WTC11 (cell line): ENCODE data around the gene JUP. TPM values are rescaled to one million over a fixed set of nuclear protein-coding genes. Genes with fewer than 3 reads are reported as not detected.

Experiments used
- ATAC-seq: fragments of 200-7000 bp; cut with Tn5 transposase; 2 replicates; pipeline ENCODE4 v1.10.0; 2021; ENCODE audit warnings: mild to moderate bottlenecking, moderate library complexity
- CTCF ChIA-PET: fragments of 300-600 bp; sonication (Branson Sonifier 250); formaldehyde crosslinking; loops from one replicate; lab custom pipeline; 2021; ENCODE audit warnings: antibody characterized with exemption; lab: Charles Lee
- POLR2A ChIA-PET: fragments of 350-600 bp; sonication (Branson Sonifier 250); formaldehyde crosslinking; loops from one replicate; lab custom pipeline; 2021; ENCODE audit warnings: antibody characterized with exemption; lab: Charles Lee
- DNase-seq: peaks from one replicate; pipeline ENCODE4 v3.0.0; 2021; ENCODE audit warnings: low spot score
- H3K27ac Mint-ChIP-seq: 2 replicates; pipeline ENCODE4 v1.8.0; 2021; ENCODE audit warnings: mixed read lengths
- H3K27me3 Mint-ChIP-seq: 2 replicates; pipeline ENCODE4 v1.8.0; 2021; ENCODE audit warnings: low read depth, mild to moderate bottlenecking, moderate library complexity, mixed read lengths
- H3K36me3 Mint-ChIP-seq: 2 replicates; pipeline ENCODE4 v1.8.0; 2021; ENCODE audit warnings: mixed read lengths
- H3K4me1 Mint-ChIP-seq: 2 replicates; pipeline ENCODE4 v1.8.0; 2022; ENCODE audit warnings: mixed read lengths
- H3K4me3 Mint-ChIP-seq: 2 replicates; pipeline ENCODE4 v1.8.0; 2021; ENCODE audit warnings: mild to moderate bottlenecking, moderate library complexity, mixed read lengths
- H3K9me3 Mint-ChIP-seq: 2 replicates; pipeline ENCODE4 v1.8.0; 2021; ENCODE audit warnings: mixed read lengths
- ETV6 ChIP-seq: sonication (generic); formaldehyde crosslinking; IDR thresholded peaks from 2 replicates; pipeline ENCODE4 v1.8.1; 2022; ENCODE audit warnings: mild to moderate bottlenecking, missing genetic modification reagents
- FOXK1 ChIP-seq: sonication (generic); formaldehyde crosslinking; IDR thresholded peaks from 2 replicates; pipeline ENCODE4 v1.8.0; 2022; ENCODE audit warnings: mild to moderate bottlenecking, moderate library complexity, missing genetic modification reagents
- FOXP1 ChIP-seq: sonication (generic); formaldehyde crosslinking; IDR thresholded peaks from 2 replicates; pipeline ENCODE4 v1.8.0; 2022; ENCODE audit warnings: missing genetic modification reagents, mild to moderate bottlenecking, moderate library complexity, borderline replicate concordance
- GRHL2 ChIP-seq: fragments of 250-450 bp; sonication (Bioruptor Pico); IDR thresholded peaks from 2 replicates; pipeline ENCODE4 v1.8.0; 2022; ENCODE audit warnings: mild to moderate bottlenecking, moderate library complexity; ENCODE audit not compliant: insufficient replicate concordance, severe bottlenecking
- IRF2 ChIP-seq: sonication (generic); formaldehyde crosslinking; IDR thresholded peaks from 2 replicates; pipeline ENCODE4 v1.8.0; 2022; ENCODE audit warnings: low read depth, missing genetic modification reagents, borderline replicate concordance
- JUN ChIP-seq: sonication (generic); formaldehyde crosslinking; IDR thresholded peaks from 2 replicates; pipeline ENCODE4 v1.8.0; 2023; ENCODE audit warnings: mild to moderate bottlenecking, missing genetic modification reagents
- MAX ChIP-seq: sonication (generic); formaldehyde crosslinking; IDR thresholded peaks from 2 replicates; pipeline ENCODE4 v1.8.0; 2022; ENCODE audit warnings: mild to moderate bottlenecking, missing genetic modification reagents
- MLX ChIP-seq: sonication (generic); formaldehyde crosslinking; IDR thresholded peaks from 2 replicates; pipeline ENCODE4 v1.8.1; 2023; ENCODE audit warnings: mild to moderate bottlenecking, missing genetic modification reagents, moderate library complexity
- MYBL2 ChIP-seq: sonication (generic); formaldehyde crosslinking; IDR thresholded peaks from 2 replicates; pipeline ENCODE4 v1.8.1; 2023; ENCODE audit warnings: mild to moderate bottlenecking, moderate library complexity, missing genetic modification reagents
- NFYB ChIP-seq: sonication (generic); formaldehyde crosslinking; conservative IDR thresholded peaks from 2 replicates; pipeline ENCODE4 v1.8.0; 2022; ENCODE audit warnings: low read depth, missing genetic modification reagents
- NR1H2 ChIP-seq: sonication (generic); formaldehyde crosslinking; IDR thresholded peaks from 2 replicates; pipeline ENCODE4 v1.9.0; 2021; ENCODE audit warnings: mild to moderate bottlenecking, moderate library complexity, missing genetic modification reagents
- OVOL2 ChIP-seq: fragments of 250-450 bp; sonication (Bioruptor Pico); IDR thresholded peaks from 2 replicates; pipeline ENCODE4 v1.9.0; 2021; ENCODE audit warnings: mild to moderate bottlenecking, borderline replicate concordance
- SOX15 ChIP-seq: fragments of 250-450 bp; sonication (Bioruptor Pico); IDR thresholded peaks from 2 replicates; pipeline ENCODE4 v1.9.0; 2021; ENCODE audit warnings: mild to moderate bottlenecking
- SP1 ChIP-seq: sonication (generic); formaldehyde crosslinking; conservative IDR thresholded peaks from 2 replicates; pipeline ENCODE4 v1.8.1; 2022; ENCODE audit warnings: missing genetic modification reagents
- TP53 ChIP-seq: sonication (generic); formaldehyde crosslinking; IDR thresholded peaks from 2 replicates; pipeline ENCODE4 v1.8.1; 2023; ENCODE audit warnings: mild to moderate bottlenecking, missing genetic modification reagents
- USF2 ChIP-seq: sonication (generic); formaldehyde crosslinking; IDR thresholded peaks from 2 replicates; pipeline ENCODE4 v1.8.1; 2023; ENCODE audit warnings: mild to moderate bottlenecking, missing genetic modification reagents, moderate library complexity
- ZBTB21 ChIP-seq: sonication (generic); formaldehyde crosslinking; IDR thresholded peaks from 2 replicates; pipeline ENCODE4 v1.8.1; 2023; ENCODE audit warnings: mild to moderate bottlenecking, missing genetic modification reagents, borderline replicate concordance
- ZNF263 ChIP-seq: sonication (generic); formaldehyde crosslinking; IDR thresholded peaks from 2 replicates; pipeline ENCODE4 v1.8.1; 2022; ENCODE audit warnings: low read depth, mild to moderate bottlenecking, moderate library complexity, missing genetic modification reagents
- ZNF396 ChIP-seq: fragments of 250-450 bp; sonication (Bioruptor Pico); IDR thresholded peaks from 2 replicates; pipeline ENCODE4 v1.8.0; 2021; ENCODE audit warnings: mild to moderate bottlenecking, moderate library complexity, borderline replicate concordance
- ZSCAN18 ChIP-seq: fragments of 250-450 bp; sonication (Bioruptor Pico); IDR thresholded peaks from 2 replicates; pipeline ENCODE4 v2.1.2; 2022; ENCODE audit warnings: mild to moderate bottlenecking, moderate library complexity
- total RNA-seq: library from RNA; stranded (reverse); gene quantifications from 3 replicates; pipeline ENCODE4 v1.2.3, GENCODE V29; 2021
- TF ChIP-seq, protein P1 (sequence below): sonication (generic); formaldehyde crosslinking; IDR thresholded peaks from 2 replicates; pipeline ENCODE4 v1.8.1; 2023; ENCODE audit warnings: mild to moderate bottlenecking, missing genetic modification reagents
- TF ChIP-seq, protein P2 (sequence below): fragments of 200-600 bp; IDR thresholded peaks from 2 replicates; pipeline ENCODE4 v1.8.0; 2022; ENCODE audit warnings: antibody characterized with exemption
- TF ChIP-seq, protein P3 (sequence below): fragments of 250-450 bp; sonication (Bioruptor Pico); IDR thresholded peaks from 2 replicates; pipeline ENCODE4 v1.8.0; 2021; ENCODE audit warnings: mild to moderate bottlenecking
- TF ChIP-seq, protein P4 (sequence below): sonication (generic); formaldehyde crosslinking; IDR thresholded peaks from 2 replicates; pipeline ENCODE4 v1.8.1; 2022; ENCODE audit warnings: low read depth, mild to moderate bottlenecking, moderate library complexity, missing genetic modification reagents, borderline replicate concordance

Gene JUP
- total RNA-seq, 1 experiment from 2014 or later, result 103 TPM

GRCh38 chr17:41734139-41734948, 52.2 kb downstream of the JUP start, which contains the start of gene HAP1 (continued):
- TF ChIP-seq SP1 (peak; percentile 67), SOX15 (CRISPR knock-in tag) (no peak), NFYB (CRISPR knock-in tag) (no peak), ZBTB21 (CRISPR knock-in tag) (0 out of 2 replicates have a peak, but pooled peaks have one; percentile 65), OVOL2 (CRISPR knock-in tag) (no peak), NR1H2 (no peak), TP53 (0 out of 2 replicates have a peak, but pooled peaks have one; percentile 40), USF2 (CRISPR knock-in tag) (0 out of 2 replicates have a peak, but pooled peaks have one; percentile 23), FOXK1 (peak; percentile 33; the same call in 1 of the 2 replicates)
- TF ChIP-seq, protein P1, sequence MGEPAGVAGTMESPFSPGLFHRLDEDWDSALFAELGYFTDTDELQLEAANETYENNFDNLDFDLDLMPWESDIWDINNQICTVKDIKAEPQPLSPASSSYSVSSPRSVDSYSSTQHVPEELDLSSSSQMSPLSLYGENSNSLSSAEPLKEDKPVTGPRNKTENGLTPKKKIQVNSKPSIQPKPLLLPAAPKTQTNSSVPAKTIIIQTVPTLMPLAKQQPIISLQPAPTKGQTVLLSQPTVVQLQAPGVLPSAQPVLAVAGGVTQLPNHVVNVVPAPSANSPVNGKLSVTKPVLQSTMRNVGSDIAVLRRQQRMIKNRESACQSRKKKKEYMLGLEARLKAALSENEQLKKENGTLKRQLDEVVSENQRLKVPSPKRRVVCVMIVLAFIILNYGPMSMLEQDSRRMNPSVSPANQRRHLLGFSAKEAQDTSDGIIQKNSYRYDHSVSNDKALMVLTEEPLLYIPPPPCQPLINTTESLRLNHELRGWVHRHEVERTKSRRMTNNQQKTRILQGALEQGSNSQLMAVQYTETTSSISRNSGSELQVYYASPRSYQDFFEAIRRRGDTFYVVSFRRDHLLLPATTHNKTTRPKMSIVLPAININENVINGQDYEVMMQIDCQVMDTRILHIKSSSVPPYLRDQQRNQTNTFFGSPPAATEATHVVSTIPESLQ (CRISPR knock-in tag), result no peak

DNA sequence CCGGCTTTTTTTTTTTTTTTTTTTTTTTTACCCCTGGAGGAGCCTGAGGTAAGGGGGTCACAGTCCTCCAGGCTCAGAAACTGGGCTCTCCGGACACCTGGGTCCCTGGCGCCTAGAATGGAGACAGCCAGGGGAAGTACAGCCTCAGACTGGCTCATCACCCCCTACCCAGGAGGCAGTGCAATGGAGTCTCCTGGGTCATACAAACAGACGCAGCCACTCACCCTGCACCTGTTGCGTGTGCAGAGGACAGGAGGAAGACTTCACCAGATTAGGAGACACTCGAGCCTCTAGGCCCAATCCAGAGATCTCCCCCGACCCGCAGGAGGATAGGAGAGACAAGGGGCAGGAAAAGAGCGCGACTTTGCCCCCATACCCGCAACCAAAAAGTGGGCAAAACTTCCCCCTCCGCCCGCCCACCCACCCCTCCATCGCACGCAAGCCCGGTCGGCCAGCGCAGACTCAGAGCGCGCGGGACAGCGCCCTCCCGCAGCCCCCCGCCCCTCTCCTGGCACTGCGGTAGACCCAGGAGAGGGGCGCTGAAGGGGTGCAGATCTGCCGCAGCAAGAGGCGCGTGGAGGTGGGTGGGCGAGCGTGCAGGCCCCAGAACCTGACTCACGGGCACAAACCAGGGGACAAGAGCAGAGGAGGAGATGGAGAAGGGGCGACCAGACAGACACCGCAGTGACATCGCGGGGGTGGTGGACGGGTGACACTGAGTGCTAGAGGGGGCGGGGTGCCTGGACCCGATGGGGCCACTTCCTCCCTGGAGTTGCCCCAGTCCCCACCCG, 53.0 kb downstream of the JUP start:
- ChIA-PET POLR2A (interaction anchor here (0.6 to 3.4 kb wide), 5 partner anchors 9 to 186 kb away, joined by 3 to 15 read pairs (median 4); partner anchors contain the start of genes ACLY and JUP), CTCF (interaction anchor here (0.7 to 1.3 kb wide), 2 partner anchors 14 to 71 kb away, joined by 4 to 10 read pairs; no protein-coding TSS in a partner anchor)
- ATAC-seq (no peak), DNase-seq (no peak)
- H3K27me3 Mint-ChIP-seq, result peaks cover 76% of the 10 kb centered on the region
- H3K9me3 Mint-ChIP-seq, result no peaks in the 10 kb centered on the region
- H3K4me1 Mint-ChIP-seq, result peaks cover 12% of the 10 kb centered on the region
- peak overlapping the region; percentile 75 for H3K4me3 Mint-ChIP-seq
- no peak overlapping the region for H3K27ac Mint-ChIP-seq
- H3K36me3 Mint-ChIP-seq, result no peaks in the 10 kb centered on the region
- TF ChIP-seq ZSCAN18 (CRISPR knock-in tag) (no peak), JUN (CRISPR knock-in tag) (no peak), GRHL2 (CRISPR knock-in tag) (no peak), FOXP1 (CRISPR knock-in tag) (no peak), ZNF396 (CRISPR knock-in tag) (no peak), ETV6 (CRISPR knock-in tag) (no peak), MYBL2 (CRISPR knock-in tag) (no peak), MLX (CRISPR knock-in tag) (no peak), IRF2 (CRISPR knock-in tag) (no peak), ZNF263 (CRISPR knock-in tag) (no peak), MAX (CRISPR knock-in tag) (no peak), ZBTB21 (CRISPR knock-in tag) (no peak)
- TF ChIP-seq, protein P2, sequence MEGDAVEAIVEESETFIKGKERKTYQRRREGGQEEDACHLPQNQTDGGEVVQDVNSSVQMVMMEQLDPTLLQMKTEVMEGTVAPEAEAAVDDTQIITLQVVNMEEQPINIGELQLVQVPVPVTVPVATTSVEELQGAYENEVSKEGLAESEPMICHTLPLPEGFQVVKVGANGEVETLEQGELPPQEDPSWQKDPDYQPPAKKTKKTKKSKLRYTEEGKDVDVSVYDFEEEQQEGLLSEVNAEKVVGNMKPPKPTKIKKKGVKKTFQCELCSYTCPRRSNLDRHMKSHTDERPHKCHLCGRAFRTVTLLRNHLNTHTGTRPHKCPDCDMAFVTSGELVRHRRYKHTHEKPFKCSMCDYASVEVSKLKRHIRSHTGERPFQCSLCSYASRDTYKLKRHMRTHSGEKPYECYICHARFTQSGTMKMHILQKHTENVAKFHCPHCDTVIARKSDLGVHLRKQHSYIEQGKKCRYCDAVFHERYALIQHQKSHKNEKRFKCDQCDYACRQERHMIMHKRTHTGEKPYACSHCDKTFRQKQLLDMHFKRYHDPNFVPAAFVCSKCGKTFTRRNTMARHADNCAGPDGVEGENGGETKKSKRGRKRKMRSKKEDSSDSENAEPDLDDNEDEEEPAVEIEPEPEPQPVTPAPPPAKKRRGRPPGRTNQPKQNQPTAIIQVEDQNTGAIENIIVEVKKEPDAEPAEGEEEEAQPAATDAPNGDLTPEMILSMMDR, result no peak
- TF ChIP-seq, protein P3, sequence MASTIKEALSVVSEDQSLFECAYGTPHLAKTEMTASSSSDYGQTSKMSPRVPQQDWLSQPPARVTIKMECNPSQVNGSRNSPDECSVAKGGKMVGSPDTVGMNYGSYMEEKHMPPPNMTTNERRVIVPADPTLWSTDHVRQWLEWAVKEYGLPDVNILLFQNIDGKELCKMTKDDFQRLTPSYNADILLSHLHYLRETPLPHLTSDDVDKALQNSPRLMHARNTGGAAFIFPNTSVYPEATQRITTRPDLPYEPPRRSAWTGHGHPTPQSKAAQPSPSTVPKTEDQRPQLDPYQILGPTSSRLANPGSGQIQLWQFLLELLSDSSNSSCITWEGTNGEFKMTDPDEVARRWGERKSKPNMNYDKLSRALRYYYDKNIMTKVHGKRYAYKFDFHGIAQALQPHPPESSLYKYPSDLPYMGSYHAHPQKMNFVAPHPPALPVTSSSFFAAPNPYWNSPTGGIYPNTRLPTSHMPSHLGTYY (CRISPR knock-in tag), result no peak
- TF ChIP-seq, protein P4, sequence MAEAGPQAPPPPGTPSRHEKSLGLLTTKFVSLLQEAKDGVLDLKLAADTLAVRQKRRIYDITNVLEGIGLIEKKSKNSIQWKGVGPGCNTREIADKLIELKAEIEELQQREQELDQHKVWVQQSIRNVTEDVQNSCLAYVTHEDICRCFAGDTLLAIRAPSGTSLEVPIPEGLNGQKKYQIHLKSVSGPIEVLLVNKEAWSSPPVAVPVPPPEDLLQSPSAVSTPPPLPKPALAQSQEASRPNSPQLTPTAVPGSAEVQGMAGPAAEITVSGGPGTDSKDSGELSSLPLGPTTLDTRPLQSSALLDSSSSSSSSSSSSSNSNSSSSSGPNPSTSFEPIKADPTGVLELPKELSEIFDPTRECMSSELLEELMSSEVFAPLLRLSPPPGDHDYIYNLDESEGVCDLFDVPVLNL (CRISPR knock-in tag), result no peak
